ENCODE results near the gene SORCS2. TPM values are rescaled to one million over a fixed set of nuclear protein-coding genes. Genes with fewer than 3 reads are reported as not detected.

Gene SORCS2
- total RNA-seq, 4 donors from 2014 or later: 0.48 to 1.8 (median 0.68) TPM; not detected in 1

DNA sequence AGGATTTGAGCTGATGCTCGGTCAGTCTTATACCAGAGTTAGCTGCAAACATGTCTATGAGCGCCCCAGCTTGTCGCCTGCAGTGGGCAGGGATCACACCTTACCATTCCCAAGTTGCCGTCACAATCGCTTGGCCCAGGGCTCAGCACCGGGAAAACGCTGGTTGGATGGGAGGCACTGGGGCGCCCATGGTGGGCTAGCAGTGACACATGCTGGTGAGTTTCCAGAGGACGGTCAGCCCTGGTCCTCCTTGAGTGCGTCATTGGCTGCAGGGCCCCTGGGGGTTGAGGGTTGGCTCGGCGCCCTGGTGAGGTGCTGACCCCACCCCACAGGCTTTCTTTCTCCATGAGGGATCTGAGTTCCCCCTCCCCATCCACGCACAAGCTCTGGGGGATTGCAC, 50.4 kb downstream of the SORCS2 start:
- Histone ChIP-seq H3K36me3 (no peaks in the 10 kb centered on the region), H3K4me3 (no peak overlapping the region), H3K27ac (no peak overlapping the region), H3K9me3 (no peaks in the 10 kb centered on the region), H3K27me3 (no peaks in the 10 kb centered on the region), H3K4me1 (peaks cover 0 to 7% (median 3%) of the 10 kb centered on the region in 4 donors)
- intact Hi-C loops (cut with DNase I; ENCODE audit: low total_unique reads): no loop called here
- no peak for DNase-seq
- in situ Hi-C loops (cut with MboI; ENCODE audit: low pct_ligation_motif_present in 1 of 4, low pct_unique_long_range_greater_than_20kb in 1 of 4, low sequenced_read_pairs in 3 of 4): no loop called here
- no peak for TF ChIP-seq POLR2A (IDR thresholded peaks at IDR 0.05)
- no peak for TF ChIP-seq CTCF (IDR thresholded peaks at IDR 0.05)
- no peak for TF ChIP-seq EP300 (IDR thresholded peaks at IDR 0.05; ENCODE audit: low read depth)
- no peak for TF ChIP-seq POLR2AphosphoS5 (IDR thresholded peaks at IDR 0.05)
- 86% methylated on average over 13 of the region's 13 CpGs; no CpG with 5 or more reads in 1 of the 2 donors for WGBS, 2 donors (ENCODE audit: low coverage in 1 of 2)

- Histone ChIP-seq H3K27ac (no peak overlapping the region), H3K4me1 (peaks cover 0 to 7% (median 3%) of the 10 kb centered on the region in 4 donors), H3K4me3 (no peak overlapping the region), H3K36me3 (no peaks in the 10 kb centered on the region), H3K27me3 (no peaks in the 10 kb centered on the region), H3K9me3 (no peaks in the 10 kb centered on the region)
- no peak for DNase-seq
- WGBS, 2 donors (ENCODE audit: low coverage in 1 of 2): 75% methylated on average over 21 of the region's 21 CpGs; no CpG with 5 or more reads in 1 of the 2 donors
- in situ Hi-C loops (cut with MboI; ENCODE audit: low pct_ligation_motif_present in 1 of 4, low pct_unique_long_range_greater_than_20kb in 1 of 4, low sequenced_read_pairs in 3 of 4) (no loop called here), intact Hi-C loops (cut with DNase I; ENCODE audit: low total_unique reads) (no loop called here)
- TF ChIP-seq CTCF (IDR thresholded peaks at IDR 0.05) (no peak), EP300 (IDR thresholded peaks at IDR 0.05; ENCODE audit: low read depth) (no peak), POLR2AphosphoS5 (IDR thresholded peaks at IDR 0.05) (no peak), POLR2A (IDR thresholded peaks at IDR 0.05) (no peak)
Measured at GRCh38 chr4:7243609-7244330, 51.4 kb downstream of the SORCS2 start.

GRCh38 chr4:7244331-7244665, 52.0 kb downstream of the SORCS2 start:
- DNase-seq: no peak
- no peak overlapping the region for H3K27ac ChIP-seq

More at GRCh38 chr4:7244331-7244665, 52.0 kb downstream of the SORCS2 start:
- no peak for TF ChIP-seq CTCF (IDR thresholded peaks at IDR 0.05)
- no peak for TF ChIP-seq POLR2AphosphoS5 (IDR thresholded peaks at IDR 0.05)
- TF ChIP-seq EP300 (IDR thresholded peaks at IDR 0.05; ENCODE audit: low read depth): no peak
- TF ChIP-seq POLR2A (IDR thresholded peaks at IDR 0.05): no peak
- no peak overlapping the region for H3K4me3 ChIP-seq
- WGBS, 2 donors (ENCODE audit: low coverage in 1 of 2): 73% methylated on average over 16 of the region's 16 CpGs; no CpG with 5 or more reads in 1 of the 2 donors
- no peaks in the 10 kb centered on the region for H3K9me3 ChIP-seq
- H3K36me3 ChIP-seq: no peaks in the 10 kb centered on the region
- in situ Hi-C loops (cut with MboI; ENCODE audit: low pct_ligation_motif_present in 1 of 4, low pct_unique_long_range_greater_than_20kb in 1 of 4, low sequenced_read_pairs in 3 of 4) (no loop called here), intact Hi-C loops (cut with DNase I; ENCODE audit: low total_unique reads) (no loop called here)
- H3K27me3 ChIP-seq: no peaks in the 10 kb centered on the region
- H3K4me1 ChIP-seq: peaks cover 0 to 7% (median 3%) of the 10 kb centered on the region in 4 donors
